Peyer's patch (tissue), 4 donors: ENCODE data around the gene SNX4. TPM values are rescaled to one million over a fixed set of nuclear protein-coding genes. Genes with fewer than 3 reads are reported as not detected.

Source experiments
- DNase-seq, 3 donors: peaks; one replicate each; pipeline ENCODE4 v3.0.0-alpha.2; 2017 to 2019
- H3K27ac ChIP-seq, 4 donors: fragments of 200-600 bp; sonication (generic); one replicate each; pipeline ENCODE4 v1.5.1; 2016 to 2019
- H3K27me3 ChIP-seq, 2 donors: fragments of 200-600 bp; sonication (generic); one replicate each; pipeline ENCODE4 v1.5.1; 2019
- H3K36me3 ChIP-seq, 3 donors: fragments of 200-600 bp; sonication (generic); one replicate each; pipeline ENCODE4 v1.5.1; 2016 to 2019
- H3K4me1 ChIP-seq, 4 donors: fragments of 200-600 bp; sonication (generic); one replicate each; pipeline ENCODE4 v1.5.1; 2016 to 2019
- H3K4me3 ChIP-seq, 4 donors: fragments of 200-600 bp; sonication (generic); 1 replicate in 3 of 4; 2 replicates in 1 of 4; pipeline ENCODE4 v1.5.1; 2016 to 2019; ENCODE audit warnings: mild to moderate bottlenecking in 1 of 4
- H3K9me3 ChIP-seq, 4 donors: fragments of 200-600 bp; sonication (generic); one replicate each; pipeline ENCODE4 v1.5.1; 2016 to 2019; ENCODE audit warnings: mild to moderate bottlenecking in 1 of 4
- POLR2A ChIP-seq, 2 donors: fragments of 450-650 bp; IDR thresholded peaks; one replicate each; pipeline ENCODE4 v1.5.1; 2017; ENCODE audit warnings: antibody characterized with exemption in 2 of 2, mild to moderate bottlenecking in 2 of 2, moderate library complexity in 2 of 2
- total RNA-seq, 4 donors: library from RNA; depleted of rRNA; stranded (reverse); fragments of >200 nt; gene quantifications; one replicate each; pipeline ENCODE4 v1.1.0, GENCODE V29; 2016
- TF ChIP-seq, protein P1 (sequence below), 6 experiments: fragments of 450-650 bp in 4 of 6; fragments of 200-600 bp in 2 of 6; sonication (generic) in 1 of 6; IDR thresholded peaks; one replicate each; pipeline ENCODE4 v1.5.1; 2017 to 2019; ENCODE audit warnings: antibody characterized with exemption in 6 of 6, mild to moderate bottlenecking in 3 of 6, moderate library complexity in 1 of 6

Gene SNX4
- total RNA-seq, 4 donors from 2014 or later, result 64.1 to 82.6 (median 70.0) TPM

DNA sequence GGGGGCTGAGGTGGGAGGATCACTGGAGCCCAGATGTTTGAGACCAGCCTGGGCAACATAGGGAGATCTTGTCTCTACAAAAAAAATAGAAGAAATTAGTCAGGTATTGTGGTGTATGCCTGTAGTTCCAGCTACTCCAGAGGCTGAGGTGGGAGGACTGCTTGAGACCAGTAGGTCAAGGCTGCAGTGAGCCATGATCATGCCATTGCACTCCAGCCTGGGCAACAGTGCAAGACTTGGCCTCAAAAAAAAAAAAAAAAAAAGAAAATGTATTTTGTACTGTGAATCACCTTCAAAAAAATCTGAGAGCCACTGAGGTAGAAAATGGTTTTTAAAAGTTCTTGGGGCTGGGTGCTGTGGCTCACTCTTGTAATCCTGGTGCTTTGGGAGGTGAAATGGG is 4.6 kb downstream of the SNX4 start:
- DNase-seq, result no peak
- Histone ChIP-seq H3K27ac (no peak overlapping the region), H3K4me1 (peaks cover 0 to 32% (median 11%) of the 10 kb centered on the region in 4 donors), H3K4me3 (no peak overlapping the region), H3K9me3 (no peaks in the 10 kb centered on the region), H3K36me3 (peaks cover 0 to 19% (median 0%) of the 10 kb centered on the region in 3 donors), H3K27me3 (no peaks in the 10 kb centered on the region)
- TF ChIP-seq, protein P1, sequence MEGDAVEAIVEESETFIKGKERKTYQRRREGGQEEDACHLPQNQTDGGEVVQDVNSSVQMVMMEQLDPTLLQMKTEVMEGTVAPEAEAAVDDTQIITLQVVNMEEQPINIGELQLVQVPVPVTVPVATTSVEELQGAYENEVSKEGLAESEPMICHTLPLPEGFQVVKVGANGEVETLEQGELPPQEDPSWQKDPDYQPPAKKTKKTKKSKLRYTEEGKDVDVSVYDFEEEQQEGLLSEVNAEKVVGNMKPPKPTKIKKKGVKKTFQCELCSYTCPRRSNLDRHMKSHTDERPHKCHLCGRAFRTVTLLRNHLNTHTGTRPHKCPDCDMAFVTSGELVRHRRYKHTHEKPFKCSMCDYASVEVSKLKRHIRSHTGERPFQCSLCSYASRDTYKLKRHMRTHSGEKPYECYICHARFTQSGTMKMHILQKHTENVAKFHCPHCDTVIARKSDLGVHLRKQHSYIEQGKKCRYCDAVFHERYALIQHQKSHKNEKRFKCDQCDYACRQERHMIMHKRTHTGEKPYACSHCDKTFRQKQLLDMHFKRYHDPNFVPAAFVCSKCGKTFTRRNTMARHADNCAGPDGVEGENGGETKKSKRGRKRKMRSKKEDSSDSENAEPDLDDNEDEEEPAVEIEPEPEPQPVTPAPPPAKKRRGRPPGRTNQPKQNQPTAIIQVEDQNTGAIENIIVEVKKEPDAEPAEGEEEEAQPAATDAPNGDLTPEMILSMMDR (IDR thresholded peaks at IDR 0.05), result no peak
- TF ChIP-seq POLR2A (IDR thresholded peaks at IDR 0.05), result no peak

DNA sequence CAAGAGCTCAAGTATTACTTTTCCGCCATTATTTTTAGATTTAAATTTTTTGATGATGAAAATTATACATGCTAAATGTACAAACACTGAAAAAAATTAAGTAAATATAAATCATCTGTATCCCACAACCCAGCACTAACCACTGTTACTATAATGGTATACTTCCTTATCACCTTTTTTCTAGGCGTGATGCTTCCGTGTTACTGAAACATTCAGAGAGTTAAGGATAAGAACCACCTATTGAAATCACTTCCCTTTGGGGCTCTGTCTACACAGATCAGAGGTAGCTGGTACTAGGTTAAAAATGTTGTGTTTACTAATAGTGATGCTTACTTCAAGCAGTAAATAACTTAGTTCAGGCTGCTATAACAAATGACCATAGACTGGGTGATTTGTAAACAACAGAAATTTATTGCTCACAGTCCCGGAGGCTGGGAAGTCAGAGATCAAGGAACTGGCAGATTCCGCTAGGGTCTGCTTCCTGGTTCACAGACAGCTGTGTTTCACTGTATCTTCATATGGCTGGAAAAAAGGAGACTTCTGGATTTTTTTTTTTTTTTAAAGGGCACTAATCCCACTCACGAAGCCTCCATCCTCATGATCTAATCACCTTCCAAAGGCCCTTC is 6.4 kb downstream of the SNX4 start:
- H3K36me3 ChIP-seq, result peaks cover 0 to 23% (median 0%) of the 10 kb centered on the region in 3 donors
- no peaks in the 10 kb centered on the region for H3K9me3 ChIP-seq
- H3K4me3 ChIP-seq, result no peak overlapping the region
- peak overlapping the region in 2 of 4 donors; percentile 28 to 57 for H3K27ac ChIP-seq
- no peak for TF ChIP-seq POLR2A (IDR thresholded peaks at IDR 0.05)
- TF ChIP-seq, protein P1 (IDR thresholded peaks at IDR 0.05), result no peak
- peaks cover 0 to 24% (median 7%) of the 10 kb centered on the region in 4 donors for H3K4me1 ChIP-seq
- no peaks in the 10 kb centered on the region for H3K27me3 ChIP-seq
- no peak for DNase-seq

DNA sequence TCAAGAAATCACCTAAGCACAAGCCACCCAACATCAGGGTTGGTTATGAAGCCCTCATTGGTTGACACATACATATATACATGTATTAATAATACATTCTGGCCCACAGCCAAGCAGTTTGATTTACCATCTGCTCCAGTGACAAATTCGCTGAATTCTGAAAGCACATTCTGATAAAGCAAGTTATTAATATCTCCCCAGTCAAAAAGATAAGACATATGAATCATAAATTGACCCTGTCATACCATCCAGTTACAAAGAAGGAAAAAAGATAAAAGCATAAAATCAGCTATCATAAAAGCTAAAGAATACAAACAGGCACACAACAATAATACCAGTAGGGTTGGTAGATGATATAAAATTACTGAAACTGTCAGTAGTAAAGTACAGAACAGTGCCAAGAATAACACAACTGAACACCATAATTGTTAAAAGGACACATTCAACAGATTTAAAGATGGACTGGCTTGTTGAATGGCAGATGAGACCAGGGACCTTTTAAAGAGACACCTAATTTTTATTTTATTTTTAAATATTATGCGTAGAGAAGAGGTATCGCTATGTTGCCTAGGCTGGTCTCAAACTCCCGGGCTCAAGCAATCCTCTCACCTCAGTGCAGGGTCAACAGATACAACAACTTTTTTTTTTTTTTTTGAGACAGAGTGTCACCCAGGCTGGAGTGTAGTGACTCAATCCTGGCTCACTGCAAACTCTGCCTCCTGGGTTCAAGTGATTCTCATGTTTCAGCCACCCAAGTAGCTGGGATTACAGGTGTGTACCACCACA is 7.7 kb downstream of the SNX4 start:
- Histone ChIP-seq H3K4me1 (peaks cover 0 to 18% (median 7%) of the 10 kb centered on the region in 4 donors), H3K27me3 (no peaks in the 10 kb centered on the region), H3K27ac (peak overlapping the region in 1 of 4 donors; percentile 1), H3K36me3 (peaks cover 0 to 26% (median 0%) of the 10 kb centered on the region in 3 donors), H3K9me3 (no peaks in the 10 kb centered on the region), H3K4me3 (no peak overlapping the region)
- no peak for DNase-seq
- no peak for TF ChIP-seq POLR2A (IDR thresholded peaks at IDR 0.05)
- TF ChIP-seq, protein P1 (IDR thresholded peaks at IDR 0.05), result no peak

DNA sequence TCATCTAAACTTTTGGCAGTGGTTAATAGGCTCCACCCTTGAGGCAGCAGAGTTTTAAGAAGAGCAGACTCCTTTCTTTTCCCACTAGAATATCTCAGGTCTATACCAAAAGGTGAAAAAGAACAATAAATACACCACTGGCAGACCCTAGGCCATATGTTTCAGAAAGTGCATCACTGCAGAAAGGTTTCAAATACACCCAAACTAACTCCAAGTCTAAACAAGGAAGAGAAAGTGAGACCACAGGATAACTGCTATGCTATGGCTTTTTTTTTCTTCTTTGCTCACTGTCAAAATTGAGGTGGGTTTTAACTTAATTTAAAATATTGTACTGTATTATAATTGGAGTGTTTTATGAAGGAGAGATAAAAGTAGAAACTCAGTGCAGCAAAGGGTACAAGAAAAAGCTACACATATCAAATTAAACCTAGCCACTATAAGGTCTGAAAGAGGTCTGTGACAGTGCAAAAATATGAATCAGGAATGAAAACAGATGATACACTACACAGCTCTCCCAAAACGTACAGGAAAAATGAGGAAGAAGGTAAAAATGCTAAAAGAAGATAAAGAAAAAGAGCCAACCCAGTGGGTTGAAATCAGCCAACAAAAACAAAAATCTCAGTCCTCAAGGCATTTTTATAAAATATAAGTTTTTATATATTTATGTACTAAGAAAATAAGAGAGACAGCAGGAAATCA is 8.4 kb downstream of the SNX4 start:
- no peak for DNase-seq
- Histone ChIP-seq H3K27ac (no peak overlapping the region), H3K9me3 (no peaks in the 10 kb centered on the region), H3K4me3 (no peak overlapping the region), H3K27me3 (no peaks in the 10 kb centered on the region), H3K4me1 (peaks cover 0 to 18% (median 5%) of the 10 kb centered on the region in 4 donors), H3K36me3 (peaks cover 0 to 27% (median 0%) of the 10 kb centered on the region in 3 donors)
- TF ChIP-seq, protein P1 (IDR thresholded peaks at IDR 0.05), result no peak
- TF ChIP-seq POLR2A (IDR thresholded peaks at IDR 0.05), result no peak

DNA sequence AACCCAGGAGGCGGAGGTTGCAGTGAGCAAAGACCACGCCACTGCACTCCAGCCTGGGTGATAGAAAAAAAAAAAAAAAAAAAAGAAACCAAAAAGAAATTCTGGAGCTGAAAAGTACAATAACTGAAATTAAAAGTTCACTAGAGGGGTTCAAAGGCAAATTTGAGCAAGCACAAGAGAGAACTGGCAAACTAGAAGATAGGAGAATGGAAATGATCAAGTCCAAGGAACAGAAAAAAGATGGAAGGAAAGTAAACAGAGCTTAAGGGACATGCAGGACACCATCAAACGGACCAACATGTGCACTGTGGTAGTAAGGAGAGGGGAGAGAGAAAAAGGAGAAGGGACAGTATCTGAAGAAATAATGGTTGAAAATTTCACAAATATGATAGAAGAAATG is 12.9 kb downstream of the SNX4 start:
- no peaks in the 10 kb centered on the region for H3K27me3 ChIP-seq
- TF ChIP-seq, protein P1 (IDR thresholded peaks at IDR 0.05), result no peak
- TF ChIP-seq POLR2A (IDR thresholded peaks at IDR 0.05), result no peak
- DNase-seq, result no peak
- peaks cover 0 to 35% (median 0%) of the 10 kb centered on the region in 3 donors for H3K36me3 ChIP-seq
- peaks cover 0 to 4% (median 0%) of the 10 kb centered on the region in 4 donors for H3K4me1 ChIP-seq
- no peak overlapping the region for H3K27ac ChIP-seq
- H3K9me3 ChIP-seq, result no peaks in the 10 kb centered on the region
- H3K4me3 ChIP-seq, result no peak overlapping the region
